ENCODE results near the gene SPNS2.

The SPNS2 gene

GRCh38 chr17:4538236-4539002, 39.7 kb downstream of the SPNS2 start:
- no peak overlapping the region for H3K4me3 ChIP-seq (ENCODE audit: low read length)
- no peak for TF ChIP-seq CTCF (IDR thresholded peaks at IDR 0.05; ENCODE audit: insufficient read depth, low read depth, low read length, missing control alignments)
- DNase-seq (ENCODE audit: low read depth) = no peak

- no peak overlapping the region for H3K4me3 ChIP-seq (ENCODE audit: low read length)
- no peak for TF ChIP-seq CTCF (IDR thresholded peaks at IDR 0.05; ENCODE audit: insufficient read depth, low read depth, low read length, missing control alignments)
- DNase-seq (ENCODE audit: low read depth) = no peak
These were observed 40.3 kb downstream of the SPNS2 start for GRCh38 chr17:4539025-4539424.

GRCh38 chr17:4539576-4540223, 41.0 kb downstream of the SPNS2 start:
- DNase-seq (ENCODE audit: low read depth) = no peak
- no peak for TF ChIP-seq CTCF (IDR thresholded peaks at IDR 0.05; ENCODE audit: insufficient read depth, low read depth, low read length, missing control alignments)
- no peak overlapping the region for H3K4me3 ChIP-seq (ENCODE audit: low read length)

- peak; percentile 16 for TF ChIP-seq CTCF (IDR thresholded peaks at IDR 0.05; ENCODE audit: insufficient read depth, low read depth, low read length, missing control alignments)
- DNase-seq (ENCODE audit: low read depth) = no peak
- H3K4me3 ChIP-seq (ENCODE audit: low read length) = no peak overlapping the region
These were observed 41.6 kb downstream of the SPNS2 start for GRCh38 chr17:4540224-4540651.

GRCh38 chr17:4540687-4541327, 42.1 kb downstream of the SPNS2 start:
- H3K4me3 ChIP-seq (ENCODE audit: low read length) = no peak overlapping the region
- DNase-seq (ENCODE audit: low read depth) = no peak
- no peak for TF ChIP-seq CTCF (IDR thresholded peaks at IDR 0.05; ENCODE audit: insufficient read depth, low read depth, low read length, missing control alignments)

GRCh38 chr17:4541328-4542002, 42.8 kb downstream of the SPNS2 start:
- no peak overlapping the region for H3K4me3 ChIP-seq (ENCODE audit: low read length)
- DNase-seq (ENCODE audit: low read depth) = no peak
- TF ChIP-seq CTCF (IDR thresholded peaks at IDR 0.05; ENCODE audit: insufficient read depth, low read depth, low read length, missing control alignments) = no peak

Measured in epithelial cell of esophagus (primary cell).